GM12874 (cell line): ENCODE measurements around the gene FNBP1L.

Source experiments
- CTCF ChIP-seq: IDR thresholded peaks from 2 replicates; pipeline ENCODE4 v1.5.1; 2011; ENCODE audit warnings: low read depth, mild to moderate bottlenecking, control low read depth, low read length, moderate library complexity; ENCODE audit not compliant: insufficient read depth

FNBP1L gene

GRCh38 chr1:93474321-93474720 lies 26.4 kb downstream of the FNBP1L start:
- no peak for TF ChIP-seq CTCF

GRCh38 chr1:93475681-93476080 lies 27.8 kb downstream of the FNBP1L start:
- no peak for TF ChIP-seq CTCF

- no peak for TF ChIP-seq CTCF
These were observed 35.3 kb downstream of the FNBP1L start for GRCh38 chr1:93483200-93483599.

GRCh38 chr1:93483606-93484005 lies 35.7 kb downstream of the FNBP1L start:
- no peak for TF ChIP-seq CTCF

GRCh38 chr1:93488207-93488606 lies 40.3 kb downstream of the FNBP1L start:
- no peak for TF ChIP-seq CTCF

- TF ChIP-seq CTCF: no peak
These were observed 41.8 kb downstream of the FNBP1L start for GRCh38 chr1:93489756-93490155.

GRCh38 chr1:93490357-93490756 lies 42.4 kb downstream of the FNBP1L start:
- no peak for TF ChIP-seq CTCF

GRCh38 chr1:93495911-93496310 lies 48.0 kb downstream of the FNBP1L start:
- TF ChIP-seq CTCF: no peak
